Upper lobe of right lung (tissue), 1 donor: ENCODE data around the gene RBM20. TPM values are rescaled to one million over a fixed set of nuclear protein-coding genes. Genes with fewer than 3 reads are reported as not detected.

Source experiments
- ATAC-seq: fragments of 200-7000 bp; cut with Tn5 transposase; one replicate; pipeline ENCODE4 v1.9.1; 2020; ENCODE audit warnings: mild to moderate bottlenecking, moderate library complexity
- DNase-seq: peaks from one replicate; pipeline ENCODE4 v3.0.0-alpha.2; 2020
- H3K27ac ChIP-seq: fragments of 200-600 bp; one replicate; pipeline ENCODE4 v1.8.0; 2022
- H3K27me3 ChIP-seq: fragments of 200-600 bp; one replicate; pipeline ENCODE4 v1.8.0; 2022; ENCODE audit warnings: mild to moderate bottlenecking
- H3K36me3 ChIP-seq: fragments of 200-600 bp; one replicate; pipeline ENCODE4 v1.8.0; 2022
- H3K4me1 ChIP-seq: fragments of 200-600 bp; one replicate; pipeline ENCODE4 v1.8.0; 2022
- H3K4me3 ChIP-seq: fragments of 200-600 bp; one replicate; pipeline ENCODE4 v1.8.0; 2022; ENCODE audit warnings: mild to moderate bottlenecking
- H3K9me3 ChIP-seq: fragments of 200-600 bp; one replicate; pipeline ENCODE4 v1.8.0; 2022
- CTCF ChIP-seq: fragments of 200-600 bp; IDR thresholded peaks from one replicate; pipeline ENCODE4 v1.8.0; 2022; ENCODE audit warnings: antibody characterized with exemption
- intact Hi-C: fragments of 100-400 bp; cut with DNase I; formaldehyde crosslinking; loops from one replicate; pipeline ENCODE4 v1.11.0; 2022
- total RNA-seq: library from RNA; stranded (reverse); fragmentation: NEBNext Ultra II Directional; extraction: Animal tissue kit (Norgen Biotek cat#: 25700); gene quantifications from one replicate; pipeline ENCODE4 v1.2.1, GENCODE V29; 2021
- donor health status: DM: no; HTN: yes; CAD: no; lungs with severe emphysema.

The RBM20 gene
- total RNA-seq, 1 donor from 2014 or later: 0.41 TPM

DNA sequence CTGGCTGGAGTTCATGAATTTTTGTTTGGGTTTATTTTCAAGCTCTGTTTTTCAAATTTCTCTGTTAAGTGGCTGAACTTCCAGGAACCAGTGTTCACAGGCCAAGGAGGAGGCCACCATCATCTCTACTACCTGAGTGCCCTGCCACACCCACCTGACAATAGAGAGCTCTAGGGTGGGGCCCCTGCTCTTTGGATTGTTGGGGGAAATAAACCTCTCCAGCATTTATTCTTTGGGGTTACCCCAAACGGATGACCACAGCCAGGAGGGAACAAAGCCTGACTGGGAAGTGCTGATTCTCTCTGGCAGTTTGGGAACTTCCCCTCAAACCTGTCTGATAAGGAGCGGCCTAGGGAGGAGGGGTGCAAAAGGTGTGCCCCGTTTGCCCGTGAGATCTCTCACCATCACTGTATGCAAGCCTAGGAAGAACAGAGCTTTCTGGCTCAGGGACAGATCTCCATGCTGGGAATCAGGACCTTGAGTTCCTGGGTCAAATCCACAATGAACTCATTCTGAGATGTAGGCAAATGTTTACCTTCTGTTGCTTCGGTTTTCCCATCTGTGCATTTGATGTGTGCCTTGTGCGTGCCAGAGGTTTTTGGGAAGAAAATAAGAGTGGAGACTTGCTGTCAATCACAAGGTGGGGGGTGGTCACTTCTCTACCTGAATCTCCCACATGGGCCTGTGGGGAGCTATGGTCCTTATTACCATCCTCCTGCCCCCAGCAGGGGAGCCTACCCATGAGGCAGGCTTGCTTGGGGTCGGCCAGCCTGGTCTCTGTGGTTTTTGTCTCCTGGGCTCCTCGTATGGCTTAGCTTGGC is 199.9 kb downstream of the RBM20 start:
- Histone ChIP-seq H3K27ac (no peak overlapping the region), H3K27me3 (no peaks in the 10 kb centered on the region), H3K4me3 (no peak overlapping the region), H3K9me3 (no peaks in the 10 kb centered on the region), H3K4me1 (no peaks in the 10 kb centered on the region), H3K36me3 (no peaks in the 10 kb centered on the region)
- DNase-seq (no peak), ATAC-seq (no peak)
- intact Hi-C loops: no loop called here
- no peak for TF ChIP-seq CTCF

GRCh38 chr10:110844617-110844881 is 200.4 kb downstream of the RBM20 start:
- ATAC-seq (no peak), DNase-seq (no peak)
- Histone ChIP-seq H3K27me3 (no peaks in the 10 kb centered on the region), H3K4me3 (no peak overlapping the region), H3K27ac (no peak overlapping the region), H3K36me3 (no peaks in the 10 kb centered on the region), H3K9me3 (no peaks in the 10 kb centered on the region), H3K4me1 (no peaks in the 10 kb centered on the region)
- intact Hi-C loops: no loop called here
- no peak for TF ChIP-seq CTCF

DNA sequence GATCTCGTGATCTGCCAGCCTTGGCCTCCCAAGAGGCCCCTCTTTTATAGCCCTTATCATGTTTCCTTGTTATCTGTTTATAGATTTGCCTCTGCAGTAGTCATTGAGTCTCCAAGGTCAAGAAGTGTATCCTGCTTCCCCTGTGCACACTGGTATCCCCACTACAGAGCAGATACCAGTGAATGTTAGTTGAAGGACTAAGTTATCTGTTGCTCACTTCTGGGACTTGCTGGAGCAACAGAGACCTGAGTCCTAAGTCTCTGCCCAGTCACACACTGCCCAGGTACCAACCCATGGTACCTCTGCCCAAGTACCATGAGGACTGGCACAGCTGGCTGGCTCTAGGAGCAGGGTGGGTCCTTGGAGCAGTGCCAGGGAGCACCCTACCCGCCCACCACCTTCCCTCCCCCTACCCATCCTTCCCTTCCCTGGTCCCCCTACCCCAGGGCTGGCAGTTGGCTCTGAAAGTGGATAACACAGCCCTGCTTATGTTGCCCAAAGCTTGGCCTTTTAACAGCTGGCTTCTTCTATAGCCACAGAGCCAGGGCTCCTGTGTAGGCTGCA is 201.1 kb downstream of the RBM20 start:
- Histone ChIP-seq H3K4me3 (no peak overlapping the region), H3K4me1 (no peaks in the 10 kb centered on the region), H3K27ac (no peak overlapping the region), H3K36me3 (no peaks in the 10 kb centered on the region), H3K9me3 (no peaks in the 10 kb centered on the region), H3K27me3 (no peaks in the 10 kb centered on the region)
- no peak for TF ChIP-seq CTCF
- DNase-seq (no peak), ATAC-seq (no peak)
- intact Hi-C loops: no loop called here

GRCh38 chr10:110845756-110846620 is 201.9 kb downstream of the RBM20 start:
- no peak overlapping the region for H3K27ac ChIP-seq
- H3K4me1 ChIP-seq: peaks cover under 1% of the 10 kb centered on the region
- ATAC-seq (peak; percentile 11), DNase-seq (no peak)
- no peaks in the 10 kb centered on the region for H3K36me3 ChIP-seq
- intact Hi-C loops: no loop called here
- TF ChIP-seq CTCF: no peak
- no peaks in the 10 kb centered on the region for H3K9me3 ChIP-seq
- H3K4me3 ChIP-seq: no peak overlapping the region
- no peaks in the 10 kb centered on the region for H3K27me3 ChIP-seq

DNA sequence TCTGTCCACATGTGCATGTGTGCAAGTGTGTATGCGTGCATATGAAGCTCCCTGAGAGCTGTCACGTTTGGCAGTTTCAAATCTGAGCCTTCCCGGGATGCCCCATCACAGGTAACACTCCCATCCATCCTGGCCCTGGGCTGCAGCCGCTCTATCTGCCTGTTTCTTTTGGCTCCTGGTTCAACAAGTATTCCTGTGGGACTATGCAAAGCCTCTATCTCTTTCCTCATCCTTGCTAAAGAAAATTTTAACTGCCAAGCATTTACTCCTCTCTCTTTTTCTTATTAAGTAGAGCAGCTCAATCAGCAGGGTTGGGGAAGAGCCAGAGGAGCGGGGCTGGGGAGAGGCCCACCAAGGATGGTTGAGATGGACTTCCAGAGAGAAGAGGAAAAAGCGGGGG is 203.2 kb downstream of the RBM20 start:
- Histone ChIP-seq H3K36me3 (no peaks in the 10 kb centered on the region), H3K27ac (no peak overlapping the region), H3K4me1 (peaks cover 3% of the 10 kb centered on the region), H3K9me3 (no peaks in the 10 kb centered on the region), H3K27me3 (no peaks in the 10 kb centered on the region), H3K4me3 (no peak overlapping the region)
- intact Hi-C loops: no loop called here
- no peak for TF ChIP-seq CTCF
- ATAC-seq: no peak
- DNase-seq: no peak
